AG10803 (cell line): ENCODE results near the gene EIF2B1.

ENCODE experiments used
- DNase-seq: peaks from one replicate; pipeline ENCODE4 v3.0.0; 2010; ENCODE audit warnings: low read depth
- H3K4me3 ChIP-seq: 2 replicates; pipeline ENCODE4 v1.5.1; 2011; ENCODE audit warnings: mild to moderate bottlenecking, low read length, control low read depth
- CTCF ChIP-seq: conservative IDR thresholded peaks from 2 replicates; pipeline ENCODE4 v1.5.1; 2011; ENCODE audit warnings: mild to moderate bottlenecking, low read length, control low read depth, inconsistent platforms

EIF2B1 gene

GRCh38 chr12:123654129-123654701 is 20.7 kb upstream of the EIF2B1 start:
- no peak for DNase-seq
- H3K4me3 ChIP-seq: no peak overlapping the region
- TF ChIP-seq CTCF: no peak

DNA sequence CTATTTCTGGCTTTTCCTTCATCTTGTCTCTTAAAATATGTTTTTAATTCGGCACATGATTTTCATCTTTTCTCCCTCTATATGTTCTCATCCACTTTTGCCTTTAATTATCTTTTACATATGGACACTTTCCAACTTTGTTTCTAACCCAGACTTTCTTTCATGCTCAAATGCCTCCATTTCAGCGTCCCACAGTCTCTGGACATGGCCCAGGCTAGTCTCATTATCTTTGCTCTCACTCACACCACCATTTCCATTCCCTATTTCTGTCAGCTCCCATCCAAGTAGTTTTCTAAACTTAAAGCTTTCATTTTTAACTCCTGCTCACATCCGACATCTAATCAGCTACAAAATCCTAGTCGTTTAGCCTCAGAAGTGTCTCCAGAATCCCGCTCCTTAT is 14.9 kb upstream of the EIF2B1 start:
- H3K4me3 ChIP-seq: no peak overlapping the region
- TF ChIP-seq CTCF: no peak
- DNase-seq: no peak

DNA sequence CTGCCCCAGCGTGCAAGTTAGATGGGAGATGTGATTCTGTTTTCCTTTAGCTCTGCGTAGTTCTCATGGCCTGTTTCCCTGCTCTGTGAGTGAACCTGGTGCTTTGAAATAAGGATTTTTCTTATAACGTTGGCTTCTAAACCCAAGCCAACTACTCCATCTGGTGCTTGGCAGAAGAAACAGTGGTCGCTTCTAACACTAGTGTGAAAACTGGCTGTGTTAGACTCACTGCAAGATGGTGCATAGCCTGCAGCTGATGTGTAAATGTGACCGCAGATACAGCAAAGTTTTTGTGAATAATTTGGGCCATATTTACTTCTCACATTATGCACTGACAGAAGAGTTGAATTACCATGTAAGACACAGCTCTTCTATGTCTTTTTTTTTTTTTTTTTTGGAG is 12.4 kb upstream of the EIF2B1 start:
- TF ChIP-seq CTCF: no peak
- H3K4me3 ChIP-seq: no peak overlapping the region

DNA sequence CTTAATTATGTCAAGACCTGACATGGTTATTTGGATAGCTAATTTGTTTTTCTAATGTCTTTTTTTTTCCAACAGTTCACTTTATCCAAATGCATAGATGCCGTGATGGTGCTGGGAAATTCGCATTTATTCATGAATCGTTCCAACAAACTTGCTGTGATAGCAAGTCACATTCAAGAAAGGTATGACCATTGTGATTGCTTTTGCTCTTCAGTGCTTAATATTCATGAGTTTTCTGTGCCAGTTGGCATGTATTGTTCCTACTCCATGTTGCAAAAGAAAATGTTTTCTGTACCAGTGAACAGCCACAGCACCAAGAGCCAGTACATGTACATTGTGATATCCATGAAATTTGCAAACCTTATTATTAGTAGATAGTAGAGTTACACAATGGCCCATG is 11.9 kb upstream of the EIF2B1 start:
- no peak for TF ChIP-seq CTCF
- no peak for DNase-seq
- H3K4me3 ChIP-seq: no peak overlapping the region

More for the DNA sequence above, 12.4 kb upstream of the EIF2B1 start:
- no peak for DNase-seq

GRCh38 chr12:123643911-123644310 is 10.4 kb upstream of the EIF2B1 start:
- H3K4me3 ChIP-seq: no peak overlapping the region
- DNase-seq: no peak
- TF ChIP-seq CTCF: no peak

DNA sequence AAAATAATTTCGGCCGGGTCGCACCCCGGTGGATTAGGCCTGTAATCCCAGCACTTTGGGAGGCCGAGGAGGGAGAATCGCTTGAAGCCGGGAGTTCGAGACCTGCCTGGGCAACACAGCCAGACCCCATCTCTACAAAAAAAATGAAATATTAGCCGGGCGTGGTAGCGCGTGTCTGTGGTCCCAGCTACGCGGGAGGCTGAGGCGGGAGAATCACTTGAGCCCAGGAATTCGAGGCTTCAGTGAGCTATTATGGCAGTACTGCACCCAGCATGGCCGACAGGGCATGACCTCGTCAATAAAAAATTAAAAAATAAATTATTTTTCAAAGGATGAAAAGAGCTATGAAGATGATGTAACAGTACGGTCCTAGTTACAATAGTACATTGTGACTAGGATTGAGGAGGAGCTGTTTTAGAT is 666 bp upstream of the EIF2B1 start:
- H3K4me3 ChIP-seq: peak overlapping the region; percentile 78
- TF ChIP-seq CTCF: no peak
- DNase-seq: no peak

GRCh38 chr12:123621619-123622530 is 11.6 kb downstream of the EIF2B1 start:
- no peak for TF ChIP-seq CTCF
- no peak for DNase-seq
- no peak overlapping the region for H3K4me3 ChIP-seq
